ENCODE measurements around the gene TMEM143. TPM values are rescaled to one million over a fixed set of nuclear protein-coding genes. Genes with fewer than 3 reads are reported as not detected.

The TMEM143 gene
- 5.9 and 6.5 TPM in 2 replicates for polyA plus RNA-seq (2013)

DNA sequence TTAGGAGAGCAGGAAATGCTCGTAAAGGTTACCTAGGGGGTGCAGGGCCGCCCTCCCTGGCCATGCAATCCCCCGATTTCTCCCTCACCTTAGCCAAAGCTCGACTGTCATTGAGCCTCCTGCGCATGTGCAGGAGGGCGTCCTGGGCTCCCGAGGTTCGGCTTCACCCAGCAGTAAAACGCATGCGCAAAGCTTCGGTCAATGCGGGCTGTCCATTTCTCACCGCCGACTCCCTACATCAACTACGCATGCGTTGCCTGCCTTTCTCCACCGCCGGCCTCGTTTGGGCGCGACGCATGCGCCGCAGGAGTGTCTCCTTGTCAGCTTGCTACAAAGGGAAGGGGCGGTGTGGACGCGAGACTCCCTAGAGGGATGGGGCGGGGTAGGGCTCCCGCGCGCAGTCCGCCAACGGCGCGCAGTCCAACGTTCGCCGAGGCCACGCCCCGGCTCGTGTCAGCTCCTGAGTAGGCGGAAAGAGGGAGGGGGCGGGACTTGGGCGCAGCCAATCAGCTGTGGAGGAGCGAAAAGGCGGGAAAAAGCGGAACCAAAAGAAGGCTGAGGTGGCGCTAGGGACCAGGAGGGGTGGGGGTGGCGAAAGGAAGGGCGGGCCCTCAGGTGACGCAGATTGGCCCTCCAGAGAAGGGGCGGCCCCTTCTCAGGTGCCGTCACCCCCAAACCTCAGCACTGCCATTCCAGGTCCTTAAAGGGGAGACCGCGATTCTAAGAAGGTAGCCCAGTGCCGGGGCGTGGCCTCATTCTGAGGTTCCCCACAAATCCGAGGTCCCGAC, at the start of gene TMEM143, which contains the start of gene SYNGR4:
Gene TMEM143 (minus strand): TSS at position 131 of the 788 bp plus-strand sequence. CDS start 20 bp downstream, at position 111.
Gene SYNGR4 (plus strand): TSS at position 558 of the 788 bp plus-strand sequence. CDS start 1,476 bp downstream, outside the sequence.
- H2BK12ac ChIP-seq (ENCODE audit: low read length) = peak within 1 kb of the TSS; percentile 39
- peaks cover 4 to 5% of the 10 kb centered on the region in 2 experiments for H3K4me1 ChIP-seq (ENCODE audit: control insufficient read depth in 1 of 2, insufficient read depth in 2 of 2, low read length in 2 of 2)
- no CpG with 5 or more reads among the region's 59 CpGs for WGBS (ENCODE audit: extremely low coverage, insufficient coverage, insufficient read length)
- H3K23ac ChIP-seq (ENCODE audit: low read length) = no peak within 1 kb of the TSS
- H3K14ac ChIP-seq (ENCODE audit: low read length) = peak within 1 kb of the TSS; percentile 76
- peak within 1 kb of the TSS; percentile 43 for H3K18ac ChIP-seq (ENCODE audit: low read length)
- peak within 1 kb of the TSS; percentile 85 for H3K9ac ChIP-seq (ENCODE audit: low read length)
- no peaks in the 10 kb centered on the region for H3K36me3 ChIP-seq (ENCODE audit: control insufficient read depth in 1 of 2, insufficient read depth in 2 of 2, low read length in 2 of 2)
- H3K9me3 ChIP-seq (ENCODE audit: insufficient read depth, low read depth, low read length) = peaks cover 3% of the 10 kb centered on the region
- H3K27me3 ChIP-seq (ENCODE audit: insufficient read depth, low read length) = no peaks in the 10 kb centered on the region
- peak within 1 kb of the TSS; percentile 5 for H3K4ac ChIP-seq (ENCODE audit: low read depth, low read length)
- H4K12ac ChIP-seq (ENCODE audit: low read depth, low read length) = peak within 1 kb of the TSS; percentile 95
- peak within 1 kb of the TSS; percentile 40 for H2AK5ac ChIP-seq (ENCODE audit: low read length)
- H3K4me2 ChIP-seq (ENCODE audit: low read length) = peak within 1 kb of the TSS; percentile 72
- H3K4me3 ChIP-seq (ENCODE audit: low read depth, low read length) = peak within 1 kb of the TSS; percentile 66
- peak within 1 kb of the TSS; percentile 23 for H2BK120ac ChIP-seq (ENCODE audit: insufficient read depth, low read length, poor library complexity)
- peak within 1 kb of the TSS; percentile 52 for H3K27ac ChIP-seq (ENCODE audit: low read depth, low read length)
- H2AFZ ChIP-seq (ENCODE audit: insufficient read depth, low read length, poor library complexity) = peak within 1 kb of the TSS; percentile 82
- DNase-seq = peak; percentile 100
- peaks cover 13% of the 10 kb centered on the region for H3K79me1 ChIP-seq (ENCODE audit: low read length)
- H4K8ac ChIP-seq (ENCODE audit: low read depth, low read length) = peak within 1 kb of the TSS; percentile 78
- H4K91ac ChIP-seq (ENCODE audit: low read depth, low read length) = peak within 1 kb of the TSS; percentile 68
- no peaks in the 10 kb centered on the region for H3K79me2 ChIP-seq (ENCODE audit: control insufficient read depth, insufficient read depth, low read length, poor library complexity)
- H2BK5ac ChIP-seq (ENCODE audit: low read depth, low read length, poor library complexity) = peak within 1 kb of the TSS; percentile 8

DNA sequence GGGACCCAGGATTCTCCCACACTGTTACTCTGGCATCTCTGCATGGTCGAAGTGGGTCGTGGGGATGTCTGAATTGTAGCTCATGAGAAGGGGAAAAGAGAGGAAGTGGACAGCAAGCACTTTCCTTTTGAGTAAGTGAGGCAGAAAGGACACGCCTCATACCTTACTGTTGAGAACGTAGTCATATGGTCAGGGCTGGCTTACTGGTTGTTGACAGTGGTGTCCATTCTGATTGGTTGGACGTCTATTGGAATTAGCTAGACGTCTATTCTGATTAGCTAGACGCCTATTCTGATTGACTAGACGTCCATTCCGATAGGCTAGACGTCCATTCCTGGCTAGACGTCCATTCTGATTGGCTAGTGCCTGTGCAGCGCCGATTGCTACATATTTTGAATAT, 42.1 kb upstream of the TMEM143 start:
- no peak overlapping the region for H4K8ac ChIP-seq (ENCODE audit: low read depth, low read length)
- no peak overlapping the region for H3K4ac ChIP-seq (ENCODE audit: low read depth, low read length)
- H4K91ac ChIP-seq (ENCODE audit: low read depth, low read length) = no peak overlapping the region
- no peaks in the 10 kb centered on the region for H3K9me3 ChIP-seq (ENCODE audit: insufficient read depth, low read depth, low read length)
- no peaks in the 10 kb centered on the region for H3K79me2 ChIP-seq (ENCODE audit: control insufficient read depth, insufficient read depth, low read length, poor library complexity)
- no peak overlapping the region for H3K27ac ChIP-seq (ENCODE audit: low read depth, low read length)
- no peak overlapping the region for H3K4me2 ChIP-seq (ENCODE audit: low read length)
- no peak overlapping the region for H2AK5ac ChIP-seq (ENCODE audit: low read length)
- H3K14ac ChIP-seq (ENCODE audit: low read length) = no peak overlapping the region
- no peaks in the 10 kb centered on the region for H3K27me3 ChIP-seq (ENCODE audit: insufficient read depth, low read length)
- no peak overlapping the region for H4K12ac ChIP-seq (ENCODE audit: low read depth, low read length)
- no peak overlapping the region for H3K23ac ChIP-seq (ENCODE audit: low read length)
- no peak overlapping the region for H3K4me3 ChIP-seq (ENCODE audit: low read depth, low read length)
- H2BK5ac ChIP-seq (ENCODE audit: low read depth, low read length, poor library complexity) = no peak overlapping the region
- WGBS (ENCODE audit: extremely low coverage, insufficient coverage, insufficient read length) = no CpG with 5 or more reads among the region's 13 CpGs
- H2BK12ac ChIP-seq (ENCODE audit: low read length) = no peak overlapping the region
- H2BK120ac ChIP-seq (ENCODE audit: insufficient read depth, low read length, poor library complexity) = no peak overlapping the region
- no peaks in the 10 kb centered on the region for H3K79me1 ChIP-seq (ENCODE audit: low read length)
- no peak overlapping the region for H3K18ac ChIP-seq (ENCODE audit: low read length)
- H3K4me1 ChIP-seq (ENCODE audit: control insufficient read depth in 1 of 2, insufficient read depth in 2 of 2, low read length in 2 of 2) = no peaks in the 10 kb centered on the region
- no peak overlapping the region for H2AFZ ChIP-seq (ENCODE audit: insufficient read depth, low read length, poor library complexity)
- no peak overlapping the region for H3K9ac ChIP-seq (ENCODE audit: low read length)
- H3K36me3 ChIP-seq (ENCODE audit: control insufficient read depth in 1 of 2, insufficient read depth in 2 of 2, low read length in 2 of 2) = no peaks in the 10 kb centered on the region
- DNase-seq = no peak

DNA sequence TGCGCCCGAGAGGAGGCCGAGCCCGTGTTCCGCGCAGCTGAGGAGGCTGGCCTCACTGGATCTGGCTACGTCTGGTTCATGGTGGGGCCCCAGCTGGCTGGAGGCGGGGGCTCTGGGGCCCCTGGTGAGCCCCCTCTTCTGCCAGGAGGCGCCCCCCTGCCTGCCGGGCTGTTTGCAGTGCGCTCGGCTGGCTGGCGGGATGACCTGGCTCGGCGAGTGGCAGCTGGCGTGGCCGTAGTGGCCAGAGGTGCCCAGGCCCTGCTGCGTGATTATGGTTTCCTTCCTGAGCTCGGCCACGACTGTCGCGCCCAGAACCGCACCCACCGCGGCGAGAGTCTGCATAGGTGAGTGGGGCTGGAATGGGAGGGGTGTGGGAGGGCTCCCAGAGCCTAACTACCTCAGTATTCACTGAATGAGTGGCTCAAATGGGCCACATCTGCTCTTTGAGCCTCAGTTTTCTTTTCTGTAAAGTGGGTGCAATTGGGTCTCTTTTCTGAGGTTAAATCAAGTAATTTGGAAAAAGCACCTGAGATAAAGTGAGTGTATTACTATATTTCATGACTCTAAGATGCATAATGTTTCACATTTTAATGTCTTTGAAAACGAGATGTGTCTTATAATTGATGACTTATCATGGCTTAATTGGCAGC, 41.4 kb upstream of the TMEM143 start:
- no peak overlapping the region for H2AFZ ChIP-seq (ENCODE audit: insufficient read depth, low read length, poor library complexity)

DNA sequence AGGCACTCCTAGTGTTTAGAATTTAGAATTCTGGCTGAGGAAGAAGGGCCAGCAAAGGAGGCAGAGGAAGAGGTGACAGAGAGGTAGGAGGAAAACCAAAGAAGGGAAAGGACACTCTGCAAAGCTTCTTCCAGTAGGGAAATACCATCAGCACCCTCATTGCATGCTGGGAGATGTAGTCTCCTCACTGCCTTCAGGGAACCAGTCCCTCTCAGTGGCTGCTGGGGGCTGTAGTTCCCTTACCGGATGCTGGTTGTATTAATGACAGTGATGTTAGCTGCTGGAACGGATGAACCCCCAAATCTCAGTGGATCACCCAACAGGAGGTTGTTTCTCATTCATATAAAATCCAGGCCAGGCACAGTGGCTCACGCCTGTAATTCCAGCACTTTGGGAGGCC, 39.9 kb upstream of the TMEM143 start:
- Histone ChIP-seq H2BK12ac (ENCODE audit: low read length) (no peak overlapping the region), H2AK5ac (ENCODE audit: low read length) (no peak overlapping the region), H4K12ac (ENCODE audit: low read depth, low read length) (no peak overlapping the region), H3K27me3 (ENCODE audit: insufficient read depth, low read length) (no peaks in the 10 kb centered on the region), H2BK120ac (ENCODE audit: insufficient read depth, low read length, poor library complexity) (no peak overlapping the region), H3K79me1 (ENCODE audit: low read length) (peaks cover 5% of the 10 kb centered on the region), H3K18ac (ENCODE audit: low read length) (no peak overlapping the region), H3K9me3 (ENCODE audit: insufficient read depth, low read depth, low read length) (no peaks in the 10 kb centered on the region), H3K27ac (ENCODE audit: low read depth, low read length) (no peak overlapping the region), H4K8ac (ENCODE audit: low read depth, low read length) (peak overlapping the region; percentile 53), H3K4me2 (ENCODE audit: low read length) (no peak overlapping the region), H4K91ac (ENCODE audit: low read depth, low read length) (no peak overlapping the region), H3K4me1 (ENCODE audit: control insufficient read depth in 1 of 2, insufficient read depth in 2 of 2, low read length in 2 of 2) (peaks cover 0 to 6% of the 10 kb centered on the region in 2 experiments), H3K4me3 (ENCODE audit: low read depth, low read length) (no peak overlapping the region), H3K79me2 (ENCODE audit: control insufficient read depth, insufficient read depth, low read length, poor library complexity) (no peaks in the 10 kb centered on the region), H2BK5ac (ENCODE audit: low read depth, low read length, poor library complexity) (no peak overlapping the region), H3K9ac (ENCODE audit: low read length) (no peak overlapping the region), H2AFZ (ENCODE audit: insufficient read depth, low read length, poor library complexity) (no peak overlapping the region), H3K14ac (ENCODE audit: low read length) (no peak overlapping the region), H3K36me3 (ENCODE audit: control insufficient read depth in 1 of 2, insufficient read depth in 2 of 2, low read length in 2 of 2) (no peaks in the 10 kb centered on the region), H3K23ac (ENCODE audit: low read length) (no peak overlapping the region), H3K4ac (ENCODE audit: low read depth, low read length) (no peak overlapping the region)
- DNase-seq = peak in 1 of 2 donors; percentile 27
- no CpG with 5 or more reads among the region's 3 CpGs for WGBS (ENCODE audit: extremely low coverage, insufficient coverage, insufficient read length)

More for the DNA sequence above, 41.4 kb upstream of the TMEM143 start:
- Histone ChIP-seq H3K27ac (ENCODE audit: low read depth, low read length) (no peak overlapping the region), H3K14ac (ENCODE audit: low read length) (no peak overlapping the region), H3K4me2 (ENCODE audit: low read length) (no peak overlapping the region), H3K36me3 (ENCODE audit: control insufficient read depth in 1 of 2, insufficient read depth in 2 of 2, low read length in 2 of 2) (no peaks in the 10 kb centered on the region), H4K91ac (ENCODE audit: low read depth, low read length) (no peak overlapping the region), H3K4me3 (ENCODE audit: low read depth, low read length) (no peak overlapping the region), H3K4ac (ENCODE audit: low read depth, low read length) (no peak overlapping the region), H3K9me3 (ENCODE audit: insufficient read depth, low read depth, low read length) (no peaks in the 10 kb centered on the region), H2BK120ac (ENCODE audit: insufficient read depth, low read length, poor library complexity) (no peak overlapping the region), H3K27me3 (ENCODE audit: insufficient read depth, low read length) (no peaks in the 10 kb centered on the region), H3K79me1 (ENCODE audit: low read length) (no peaks in the 10 kb centered on the region), H4K8ac (ENCODE audit: low read depth, low read length) (no peak overlapping the region), H3K79me2 (ENCODE audit: control insufficient read depth, insufficient read depth, low read length, poor library complexity) (no peaks in the 10 kb centered on the region), H3K18ac (ENCODE audit: low read length) (no peak overlapping the region), H3K4me1 (ENCODE audit: control insufficient read depth in 1 of 2, insufficient read depth in 2 of 2, low read length in 2 of 2) (peaks cover 0 to 2% of the 10 kb centered on the region in 2 experiments), H3K9ac (ENCODE audit: low read length) (no peak overlapping the region), H2BK12ac (ENCODE audit: low read length) (no peak overlapping the region), H3K23ac (ENCODE audit: low read length) (no peak overlapping the region), H2AK5ac (ENCODE audit: low read length) (no peak overlapping the region), H4K12ac (ENCODE audit: low read depth, low read length) (no peak overlapping the region), H2BK5ac (ENCODE audit: low read depth, low read length, poor library complexity) (no peak overlapping the region)
- WGBS (ENCODE audit: extremely low coverage, insufficient coverage, insufficient read length) = no CpG with 5 or more reads among the region's 27 CpGs
- DNase-seq = no peak
